ENCODE measurements around the gene NEUROD2.
"Not testable (repeated sequence)": the region's sequence is repeated elsewhere in the genome, so short reads cannot be mapped to it uniquely, and the experiment has no call there.

The NEUROD2 gene

GRCh38 chr17:39591958-39592954 is 15.5 kb downstream of the NEUROD2 start:
- peak; percentile 55 for DNase-seq (ENCODE audit: low read depth)
- no peak overlapping the region for H3K4me3 ChIP-seq (ENCODE audit: low read depth, low read length)
- no peak for TF ChIP-seq CTCF (conservative IDR thresholded peaks at IDR 0.05; ENCODE audit: low read depth, low read length)

- DNase-seq (ENCODE audit: low read depth); H3K4me3 ChIP-seq (ENCODE audit: low read depth, low read length): not testable (repeated sequence)
Observed at GRCh38 chr17:39590180-39590579, 17.5 kb downstream of the NEUROD2 start.

DNA sequence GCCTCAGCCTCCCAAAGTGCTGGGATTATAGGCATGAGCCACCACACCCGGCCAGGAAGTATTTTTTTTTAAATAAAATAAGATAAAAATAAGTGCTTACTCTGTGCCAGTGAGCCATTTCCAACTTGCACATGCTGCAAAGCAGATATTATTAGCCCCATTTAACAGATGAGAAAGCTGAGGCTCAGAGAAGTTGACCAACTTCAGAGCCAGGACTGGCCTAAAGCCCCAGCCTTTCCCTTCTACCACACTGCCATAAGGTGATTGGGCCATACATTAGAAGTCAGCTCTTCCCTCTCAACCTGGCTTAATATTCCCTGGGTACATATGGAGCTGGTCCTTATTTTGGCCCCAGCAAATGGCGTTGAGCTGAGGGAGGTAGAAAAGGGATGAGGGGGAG is 25.1 kb downstream of the NEUROD2 start:
- no peak for TF ChIP-seq CTCF (conservative IDR thresholded peaks at IDR 0.05; ENCODE audit: low read depth, low read length)
- no peak for DNase-seq (ENCODE audit: low read depth)

GRCh38 chr17:39581759-39582085 is 26.0 kb downstream of the NEUROD2 start:
- H3K4me3 ChIP-seq (ENCODE audit: low read depth, low read length): no peak overlapping the region
- no peak for TF ChIP-seq CTCF (conservative IDR thresholded peaks at IDR 0.05; ENCODE audit: low read depth, low read length)
- DNase-seq (ENCODE audit: low read depth): no peak

More for the DNA sequence above, 25.1 kb downstream of the NEUROD2 start:
- H3K4me3 ChIP-seq (ENCODE audit: low read depth, low read length): no peak overlapping the region

GRCh38 chr17:39581071-39581758 is 26.5 kb downstream of the NEUROD2 start:
- TF ChIP-seq CTCF (conservative IDR thresholded peaks at IDR 0.05; ENCODE audit: low read depth, low read length): no peak
- no peak for DNase-seq (ENCODE audit: low read depth)
- H3K4me3 ChIP-seq (ENCODE audit: low read depth, low read length): no peak overlapping the region

DNA sequence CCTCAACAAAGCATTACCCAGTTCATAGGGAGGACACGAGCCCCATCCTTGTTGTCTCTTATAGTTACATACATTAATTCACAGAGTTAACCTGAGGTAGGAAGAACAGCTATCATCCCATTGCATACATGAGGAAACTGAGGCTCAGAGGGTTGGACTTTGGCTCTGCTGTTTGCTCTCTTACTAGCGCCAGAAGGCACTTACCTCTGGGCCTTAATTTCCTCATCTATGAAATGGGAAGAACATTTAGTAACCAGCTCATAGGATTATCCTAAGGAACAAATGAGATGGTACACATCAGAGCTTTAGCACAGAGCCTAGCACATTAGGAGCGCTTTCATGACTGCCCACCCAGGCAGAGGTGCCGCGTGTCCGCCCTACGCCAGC is 27.6 kb downstream of the NEUROD2 start:
- no peak for TF ChIP-seq CTCF (conservative IDR thresholded peaks at IDR 0.05; ENCODE audit: low read depth, low read length)
- H3K4me3 ChIP-seq (ENCODE audit: low read depth, low read length): no peak overlapping the region

DNA sequence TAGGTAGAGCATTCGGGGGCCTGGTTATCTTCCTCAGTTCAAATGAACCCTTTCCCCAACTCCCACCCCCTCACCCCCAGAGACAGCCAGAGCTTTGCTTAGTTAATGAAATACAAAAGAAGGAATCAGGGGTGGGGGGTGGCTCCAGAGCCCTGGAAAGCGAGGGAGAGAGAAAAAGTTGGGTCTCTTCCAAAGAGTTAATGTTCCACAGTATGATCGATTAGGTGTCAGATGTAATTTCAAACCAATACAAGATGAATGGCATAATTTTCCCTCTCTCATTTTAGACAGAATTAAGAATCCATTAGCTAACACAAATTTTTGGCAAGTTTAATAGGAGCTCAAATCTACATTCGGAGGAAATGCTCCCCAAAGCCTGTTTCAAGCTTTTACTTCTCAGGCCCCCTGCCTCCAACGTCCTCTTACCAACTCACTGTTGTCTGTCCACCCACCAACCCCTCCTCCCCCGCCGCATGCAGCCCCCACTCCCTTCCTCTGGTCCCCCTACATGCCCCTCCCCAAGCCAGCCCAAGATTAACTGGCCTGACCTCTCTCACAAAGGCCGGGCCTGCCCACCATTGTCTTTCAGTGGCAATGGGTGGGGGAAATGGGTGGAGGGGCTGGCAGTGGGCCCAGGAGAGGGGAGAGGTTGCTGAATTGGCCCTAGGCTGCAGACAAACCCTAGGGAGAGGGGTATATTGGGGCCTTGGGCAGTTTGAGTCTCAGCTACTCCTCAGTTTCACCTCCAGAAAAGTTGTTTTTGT is 28.2 kb downstream of the NEUROD2 start:
- DNase-seq (ENCODE audit: low read depth): no peak
- TF ChIP-seq CTCF (conservative IDR thresholded peaks at IDR 0.05; ENCODE audit: low read depth, low read length): no peak
- H3K4me3 ChIP-seq (ENCODE audit: low read depth, low read length): no peak overlapping the region

More for the DNA sequence above, 27.6 kb downstream of the NEUROD2 start:
- no peak for DNase-seq (ENCODE audit: low read depth)

All from choroid plexus epithelial cell (primary cell).